Measurements from ENCODE around the gene UBAP1L. TPM values are rescaled to one million over a fixed set of nuclear protein-coding genes. Genes with fewer than 3 reads are reported as not detected.

UBAP1L gene
- total RNA-seq, 1 donor = 3.3 TPM

GRCh38 chr15:65058394-65059368 is 56.3 kb downstream of the UBAP1L start:
- no peaks in the 10 kb centered on the region for H4K20me1 ChIP-seq (ENCODE audit: insufficient read depth, low read length)
- H3K4me3 ChIP-seq (ENCODE audit: insufficient read depth, low read length) = no peak overlapping the region
- H3K27me3 ChIP-seq (ENCODE audit: insufficient read depth, low read length) = peaks cover 18% of the 10 kb centered on the region
- no peaks in the 10 kb centered on the region for H3K36me3 ChIP-seq (ENCODE audit: insufficient read depth, low read length)
- H3K4me1 ChIP-seq (ENCODE audit: insufficient read depth, low read length) = peaks cover 4% of the 10 kb centered on the region
- no peaks in the 10 kb centered on the region for H3K9me3 ChIP-seq (ENCODE audit: low read depth, low read length)
- no peak overlapping the region for H2AFZ ChIP-seq (ENCODE audit: low read length)
- H3K4me2 ChIP-seq (ENCODE audit: insufficient read depth, low read length) = no peak overlapping the region
- no peak for DNase-seq (ENCODE audit: insufficient read length, low spot score, missing footprints)
- H3K27ac ChIP-seq (ENCODE audit: low read depth, low read length) = no peak overlapping the region
- H3K79me2 ChIP-seq (ENCODE audit: insufficient read depth, low read length) = no peaks in the 10 kb centered on the region
- TF ChIP-seq CTCF (IDR thresholded peaks at IDR 0.05; ENCODE audit: extremely low read depth, low read depth, low read length) = no peak

GRCh38 chr15:65057549-65057940 is 57.5 kb downstream of the UBAP1L start:
- Histone ChIP-seq H3K79me2 (ENCODE audit: insufficient read depth, low read length) (no peaks in the 10 kb centered on the region), H3K36me3 (ENCODE audit: insufficient read depth, low read length) (no peaks in the 10 kb centered on the region), H3K27ac (ENCODE audit: low read depth, low read length) (no peak overlapping the region), H2AFZ (ENCODE audit: low read length) (no peak overlapping the region), H3K4me1 (ENCODE audit: insufficient read depth, low read length) (peaks cover 4% of the 10 kb centered on the region), H4K20me1 (ENCODE audit: insufficient read depth, low read length) (no peaks in the 10 kb centered on the region), H3K4me3 (ENCODE audit: insufficient read depth, low read length) (no peak overlapping the region), H3K27me3 (ENCODE audit: insufficient read depth, low read length) (peaks cover 14% of the 10 kb centered on the region), H3K9me3 (ENCODE audit: low read depth, low read length) (no peaks in the 10 kb centered on the region), H3K4me2 (ENCODE audit: insufficient read depth, low read length) (no peak overlapping the region)
- TF ChIP-seq CTCF (IDR thresholded peaks at IDR 0.05; ENCODE audit: extremely low read depth, low read depth, low read length) = no peak
- DNase-seq (ENCODE audit: insufficient read length, low spot score, missing footprints) = no peak

GRCh38 chr15:65056868-65057548 is 58.0 kb downstream of the UBAP1L start:
- Histone ChIP-seq H3K79me2 (ENCODE audit: insufficient read depth, low read length) (no peaks in the 10 kb centered on the region), H2AFZ (ENCODE audit: low read length) (no peak overlapping the region), H3K36me3 (ENCODE audit: insufficient read depth, low read length) (no peaks in the 10 kb centered on the region), H3K27ac (ENCODE audit: low read depth, low read length) (no peak overlapping the region), H3K27me3 (ENCODE audit: insufficient read depth, low read length) (peaks cover 9% of the 10 kb centered on the region), H3K4me2 (ENCODE audit: insufficient read depth, low read length) (no peak overlapping the region), H3K9me3 (ENCODE audit: low read depth, low read length) (no peaks in the 10 kb centered on the region), H3K4me1 (ENCODE audit: insufficient read depth, low read length) (peaks cover 4% of the 10 kb centered on the region), H3K4me3 (ENCODE audit: insufficient read depth, low read length) (no peak overlapping the region), H4K20me1 (ENCODE audit: insufficient read depth, low read length) (no peaks in the 10 kb centered on the region)
- TF ChIP-seq CTCF (IDR thresholded peaks at IDR 0.05; ENCODE audit: extremely low read depth, low read depth, low read length) = no peak
- DNase-seq (ENCODE audit: insufficient read length, low spot score, missing footprints) = no peak

GRCh38 chr15:65056106-65056505 is 58.9 kb downstream of the UBAP1L start:
- no peak for TF ChIP-seq CTCF (IDR thresholded peaks at IDR 0.05; ENCODE audit: extremely low read depth, low read depth, low read length)
- Histone ChIP-seq H3K9me3 (ENCODE audit: low read depth, low read length) (no peaks in the 10 kb centered on the region), H3K27me3 (ENCODE audit: insufficient read depth, low read length) (peaks cover 7% of the 10 kb centered on the region), H3K4me3 (ENCODE audit: insufficient read depth, low read length) (no peak overlapping the region), H3K4me1 (ENCODE audit: insufficient read depth, low read length) (peaks cover 4% of the 10 kb centered on the region), H2AFZ (ENCODE audit: low read length) (no peak overlapping the region), H3K4me2 (ENCODE audit: insufficient read depth, low read length) (no peak overlapping the region), H3K79me2 (ENCODE audit: insufficient read depth, low read length) (no peaks in the 10 kb centered on the region), H3K36me3 (ENCODE audit: insufficient read depth, low read length) (no peaks in the 10 kb centered on the region), H3K27ac (ENCODE audit: low read depth, low read length) (no peak overlapping the region), H4K20me1 (ENCODE audit: insufficient read depth, low read length) (no peaks in the 10 kb centered on the region)
- no peak for DNase-seq (ENCODE audit: insufficient read length, low spot score, missing footprints)

All from osteoblast (primary cell).